ENCODE data around the gene HSD17B14. TPM values are rescaled to one million over a fixed set of nuclear protein-coding genes. Genes with fewer than 3 reads are reported as not detected.
"Not testable (repeated sequence)": the region's sequence is repeated elsewhere in the genome, so short reads cannot be mapped to it uniquely, and the experiment has no call there.

Gene HSD17B14
- total RNA-seq, 2 donors from 2014 or later: 2.0 to 3.2 TPM

GRCh38 chr19:48770266-48770665 lies 66.0 kb downstream of the HSD17B14 start:
- H3K27me3 Mint-ChIP-seq (ENCODE audit: low read depth): peaks cover 15% of the 10 kb centered on the region
- no peak for DNase-seq
- H3K27ac Mint-ChIP-seq: no peak overlapping the region
- H3K9me3 Mint-ChIP-seq: no peaks in the 10 kb centered on the region
- H3K4me3 Mint-ChIP-seq: no peak overlapping the region
- H3K36me3 Mint-ChIP-seq (ENCODE audit: insufficient read depth in 2 of 2): no peaks in the 10 kb centered on the region
- no peaks in the 10 kb centered on the region for H3K4me1 Mint-ChIP-seq (ENCODE audit: low read depth)
- ATAC-seq (replicated peaks in 1 of 2): no peak

- Mint-ChIP-seq H3K9me3 (no peaks in the 10 kb centered on the region), H3K36me3 (ENCODE audit: insufficient read depth in 2 of 2) (no peaks in the 10 kb centered on the region), H3K27me3 (ENCODE audit: low read depth) (peaks cover 15% of the 10 kb centered on the region), H3K27ac (no peak overlapping the region), H3K4me1 (ENCODE audit: low read depth) (no peaks in the 10 kb centered on the region), H3K4me3 (no peak overlapping the region)
- ATAC-seq (replicated peaks in 1 of 2) (no peak), DNase-seq (no peak)
Observed at GRCh38 chr19:48768994-48769713, 67.1 kb downstream of the HSD17B14 start.

GRCh38 chr19:48768171-48768753 lies 68.0 kb downstream of the HSD17B14 start:
- H3K9me3 Mint-ChIP-seq; DNase-seq; ATAC-seq (replicated peaks in 1 of 2); H3K27ac Mint-ChIP-seq; H3K4me3 Mint-ChIP-seq; H3K36me3 Mint-ChIP-seq (ENCODE audit: insufficient read depth in 2 of 2); H3K4me1 Mint-ChIP-seq (ENCODE audit: low read depth): not testable (repeated sequence)
- H3K27me3 Mint-ChIP-seq (ENCODE audit: low read depth): peaks cover 15% of the 10 kb centered on the region

- not testable (repeated sequence) for H3K9me3 Mint-ChIP-seq; H3K4me1 Mint-ChIP-seq (ENCODE audit: low read depth); H3K4me3 Mint-ChIP-seq; DNase-seq; H3K36me3 Mint-ChIP-seq (ENCODE audit: insufficient read depth in 2 of 2); H3K27ac Mint-ChIP-seq; ATAC-seq (replicated peaks in 1 of 2)
- peaks cover 27% of the 10 kb centered on the region for H3K27me3 Mint-ChIP-seq (ENCODE audit: low read depth)
Observed at GRCh38 chr19:48765816-48766215, 70.5 kb downstream of the HSD17B14 start.

Other genes with a start within 250 kb of the HSD17B14 start
- not detected for gene SPACA4, start 229.7 kb downstream of the HSD17B14 start, total RNA-seq
- 1 to 10 TPM; 7.5 to 8.5 TPM for gene FAM83E, start 221.4 kb downstream of the HSD17B14 start, total RNA-seq
- 1,000 to 10,000 TPM; 1,953 to 2,080 TPM for gene RPL18, start 217.3 kb downstream of the HSD17B14 start, total RNA-seq
- gene SPHK2, start 217.0 kb downstream of the HSD17B14 start, total RNA-seq: 10 to 100 TPM; 26.9 to 27.2 TPM
- gene DBP, start 199.1 kb downstream of the HSD17B14 start, total RNA-seq: 10 to 100 TPM in 1 of 2 donors, 1 to 10 TPM in 1; 8.2 to 13.4 TPM
- 10 to 100 TPM; 10.5 to 11.9 TPM for gene CA11, start 190.3 kb downstream of the HSD17B14 start, total RNA-seq
- gene NTN5, start 163.5 kb downstream of the HSD17B14 start, total RNA-seq: 1 to 10 TPM; 1.9 to 2.1 TPM
- not detected for gene FUT2, start 140.5 kb downstream of the HSD17B14 start, total RNA-seq
- gene MAMSTR, start 116.8 kb downstream of the HSD17B14 start, total RNA-seq: under 1 TPM; 0.69 to 0.89 TPM
- gene RASIP1, start 95.9 kb downstream of the HSD17B14 start, total RNA-seq: under 1 TPM; 0.53 to 0.86 TPM
- gene IZUMO1, start 89.6 kb downstream of the HSD17B14 start, total RNA-seq: under 1 TPM; 0.14 to 0.32 TPM
- gene FUT1, start 83.8 kb downstream of the HSD17B14 start, total RNA-seq: under 1 TPM; 0.29 to 0.32 TPM
- gene FGF21, start 81.0 kb downstream of the HSD17B14 start, total RNA-seq: not detected
- gene BCAT2, start 25.5 kb downstream of the HSD17B14 start, total RNA-seq: 10 to 100 TPM; 42.1 to 49.5 TPM
- 10 to 100 TPM; 16.2 to 24.5 TPM for gene PLEKHA4, start 32.1 kb upstream of the HSD17B14 start, total RNA-seq
- gene PPP1R15A, start 35.9 kb upstream of the HSD17B14 start, total RNA-seq: 100 to 1,000 TPM; 130 to 153 TPM
- 1 to 10 TPM in 1 of 2 donors, under 1 TPM in 1; 0.79 to 3.3 TPM for gene TULP2, start 62.3 kb upstream of the HSD17B14 start, total RNA-seq
- gene NUCB1, start 63.8 kb upstream of the HSD17B14 start, total RNA-seq: 100 to 1,000 TPM; 168 to 183 TPM
- 1 to 10 TPM; 3.2 to 3.6 TPM for gene DHDH, start 97.2 kb upstream of the HSD17B14 start, total RNA-seq
- gene BAX, start 118.4 kb upstream of the HSD17B14 start, total RNA-seq: 100 to 1,000 TPM; 318 to 448 TPM
- gene FTL, start 128.8 kb upstream of the HSD17B14 start, total RNA-seq: 100 to 1,000 TPM; 681 to 811 TPM
- gene GYS1, start 156.8 kb upstream of the HSD17B14 start, total RNA-seq: 10 to 100 TPM; 25.9 to 29.4 TPM
- gene RUVBL2, start 157.4 kb upstream of the HSD17B14 start, total RNA-seq: 10 to 100 TPM; 83.4 to 92.5 TPM
- gene LHB, start 180.6 kb upstream of the HSD17B14 start, total RNA-seq: not detected
- not detected for gene CGB3, start 187.8 kb upstream of the HSD17B14 start, total RNA-seq
- gene CGB2, start 195.4 kb upstream of the HSD17B14 start, total RNA-seq: 1 to 10 TPM in 1 of 2 donors, not detected in 1; 1.4 TPM
- gene CGB1, start 200.4 kb upstream of the HSD17B14 start, total RNA-seq: not detected
- gene CGB5, start 207.4 kb upstream of the HSD17B14 start, total RNA-seq: not detected
- gene CGB8, start 212.6 kb upstream of the HSD17B14 start, total RNA-seq: not detected
- not detected for gene CGB7, start 221.3 kb upstream of the HSD17B14 start, total RNA-seq
- not detected for gene NTF4, start 228.3 kb upstream of the HSD17B14 start, total RNA-seq
- not detected for gene KCNA7, start 236.2 kb upstream of the HSD17B14 start, total RNA-seq
- 100 to 1,000 TPM; 165 to 175 TPM for gene SNRNP70, start 249.0 kb upstream of the HSD17B14 start, total RNA-seq